CD4-positive, alpha-beta T cell treated with Interleukin-21 for 1 hour (primary cell): ENCODE measurements around the gene PRKAR2B.
"Not testable (repeated sequence)": the region's sequence is repeated elsewhere in the genome, so short reads cannot be mapped to it uniquely, and the experiment has no call there.

Experiments
- DNase-seq: peaks from one replicate; pipeline ENCODE4 v3.0.0-alpha.2; 2020

Gene PRKAR2B

GRCh38 chr7:107049480-107049879 lies 5.0 kb downstream of the PRKAR2B start:
- DNase-seq = no peak

DNA sequence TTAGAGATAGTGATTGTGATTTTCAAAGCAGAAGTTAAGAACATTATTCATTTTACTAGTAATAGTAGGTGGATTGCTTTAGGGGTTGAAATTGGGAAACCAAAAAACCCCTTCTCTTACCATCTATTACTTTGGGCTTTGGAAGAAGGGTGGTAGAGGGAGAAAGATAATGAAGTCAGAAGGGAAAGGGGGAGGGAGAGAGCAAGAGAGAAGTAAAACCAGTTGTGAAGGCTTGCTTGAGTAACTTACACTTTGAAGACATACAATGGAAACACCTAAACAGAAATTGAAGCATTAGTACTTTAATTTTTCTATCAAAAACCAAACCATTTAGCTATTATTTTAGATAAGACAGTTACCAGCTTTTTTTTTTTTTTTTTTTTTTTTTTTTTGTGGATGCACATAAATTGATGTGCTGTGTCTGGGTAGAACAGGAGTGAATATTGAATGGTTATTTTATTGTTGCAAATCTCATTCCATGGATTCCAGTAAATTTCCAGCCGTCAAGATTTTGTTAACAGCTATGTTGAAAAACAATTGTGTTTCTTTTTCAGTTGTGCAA lies 5.5 kb downstream of the PRKAR2B start:
- DNase-seq = no peak

- no peak for DNase-seq
Measured at GRCh38 chr7:107051376-107051775, 6.9 kb downstream of the PRKAR2B start.

DNA sequence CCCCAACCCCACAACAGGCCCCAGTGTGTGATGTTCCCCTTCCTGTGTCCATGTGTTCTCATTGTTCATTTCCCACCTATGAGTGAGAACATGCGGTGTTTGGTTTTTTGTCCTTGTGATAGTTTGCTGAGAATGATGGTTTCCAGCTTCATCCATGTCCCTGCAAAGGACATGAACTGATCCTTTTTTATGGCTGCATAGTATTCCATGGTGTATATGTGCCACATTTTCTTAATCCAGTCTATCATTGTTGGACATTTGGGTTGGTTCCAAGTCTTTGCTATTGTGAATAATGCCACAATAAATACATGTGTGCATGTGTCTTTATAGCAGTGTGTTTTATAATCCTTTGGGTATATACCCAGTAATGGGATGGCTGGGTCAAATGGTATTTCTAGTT lies 10.5 kb downstream of the PRKAR2B start:
- DNase-seq = not testable (repeated sequence)

- not testable (repeated sequence) for DNase-seq
Measured at GRCh38 chr7:107056058-107056457, 11.6 kb downstream of the PRKAR2B start.

DNA sequence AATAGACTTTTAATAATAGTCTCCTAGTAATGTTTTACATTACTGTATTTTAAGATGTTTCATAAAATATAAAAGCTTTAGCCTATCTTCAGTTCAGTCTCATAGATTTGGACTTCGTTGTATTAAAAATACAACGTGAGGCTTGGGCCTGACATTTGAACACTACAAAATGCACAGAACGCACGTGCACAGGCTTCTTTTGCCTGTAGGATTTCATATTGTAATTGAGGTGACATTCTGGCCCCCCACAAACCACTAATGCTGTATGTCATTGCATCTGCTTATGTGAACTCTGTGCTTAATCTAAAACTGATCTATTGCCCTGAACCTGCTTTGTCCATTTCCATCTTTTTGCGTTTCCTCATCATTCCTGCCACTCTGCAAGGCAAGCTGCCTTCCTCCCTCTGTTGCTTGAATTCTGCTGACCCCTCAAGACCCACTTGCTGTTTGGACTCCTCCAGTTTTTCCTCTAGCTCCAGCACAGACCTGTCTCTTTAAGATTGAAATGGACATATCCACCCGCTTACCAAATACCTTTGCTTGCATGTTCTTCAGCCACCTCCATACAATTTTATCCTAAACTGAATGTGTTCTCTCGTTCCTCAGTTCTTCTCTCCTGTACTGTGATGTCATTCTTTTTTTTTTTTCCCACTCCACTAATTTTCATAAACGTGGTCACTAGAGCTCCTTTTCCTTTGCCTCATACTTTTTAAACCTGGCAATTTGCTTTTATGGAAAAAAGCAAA lies 12.4 kb downstream of the PRKAR2B start:
- DNase-seq = no peak

DNA sequence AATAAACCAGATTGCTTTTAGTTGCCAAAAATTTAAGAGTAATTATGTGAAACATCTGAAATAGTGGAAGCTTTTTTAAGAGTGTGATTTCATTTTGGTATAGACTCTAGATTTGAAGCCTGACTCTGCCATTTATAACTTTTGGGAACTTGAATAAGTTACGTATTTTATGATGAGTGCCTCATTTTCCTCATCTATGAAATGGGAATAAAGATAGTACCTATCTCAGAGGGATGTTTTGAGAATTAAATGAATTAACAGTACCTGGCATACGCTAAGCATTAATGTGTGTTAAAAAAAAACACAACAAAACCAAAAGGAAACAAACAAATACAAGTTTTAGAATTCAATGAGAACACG lies 12.9 kb downstream of the PRKAR2B start:
- no peak for DNase-seq

DNA sequence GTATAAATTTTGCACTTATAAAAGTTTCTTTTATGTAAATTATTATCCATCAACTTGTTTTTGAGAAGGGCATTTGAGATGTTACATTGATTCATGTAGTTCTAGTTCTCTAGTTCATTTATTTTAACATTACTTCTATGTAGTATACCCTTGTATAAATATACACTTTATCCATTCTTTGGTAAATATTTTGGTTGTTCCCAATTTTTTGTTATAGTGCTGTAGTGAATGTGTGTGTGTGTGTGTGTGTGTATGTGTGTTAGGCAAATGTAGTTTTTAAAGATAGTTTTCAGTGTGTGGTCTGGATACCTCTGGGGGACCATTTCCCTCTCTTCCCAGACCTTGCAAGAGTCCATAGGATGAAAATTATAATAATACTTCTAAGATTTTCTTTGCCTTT lies 15.0 kb downstream of the PRKAR2B start:
- DNase-seq = no peak

DNA sequence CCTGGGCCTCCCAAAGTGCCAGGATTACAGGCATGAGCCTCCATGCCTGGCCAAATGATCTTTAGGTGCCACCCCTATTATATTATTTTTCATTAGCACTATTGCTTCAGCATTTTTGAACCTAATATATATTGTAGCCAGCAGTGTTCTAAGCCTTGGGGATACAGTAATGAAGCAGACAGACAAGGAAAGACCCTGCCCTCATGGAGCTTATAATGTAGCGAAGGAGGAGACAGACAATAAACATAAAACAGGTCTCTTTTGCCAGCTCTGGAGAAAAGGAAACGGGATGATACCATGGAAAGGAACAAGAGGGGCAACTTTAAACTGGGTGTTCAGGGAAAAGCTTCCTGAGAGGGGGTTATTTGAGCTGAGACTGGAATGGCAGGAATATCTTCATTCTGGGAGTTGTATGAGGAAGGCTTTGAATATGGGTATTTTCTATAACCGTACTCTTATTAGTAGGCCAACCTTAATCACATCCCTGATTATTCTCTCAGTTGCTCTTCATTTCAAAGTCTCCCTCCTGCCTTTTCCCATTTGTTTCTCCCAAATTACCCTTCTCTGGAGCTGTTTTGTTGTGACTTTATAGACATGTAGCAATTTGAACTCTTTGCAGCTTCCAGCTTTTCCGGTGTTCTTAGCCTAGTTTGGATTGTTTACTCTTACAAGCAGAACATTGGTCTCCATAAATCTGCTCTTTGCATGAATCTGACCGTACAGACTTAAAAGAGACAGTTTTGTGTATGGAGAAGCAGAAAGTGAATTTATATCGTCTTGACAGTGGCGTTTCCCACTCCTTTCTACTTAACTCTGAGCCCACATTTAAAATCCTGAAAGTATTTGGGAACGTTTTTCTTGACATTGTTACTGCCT lies 19.0 kb downstream of the PRKAR2B start:
- DNase-seq = no peak

DNA sequence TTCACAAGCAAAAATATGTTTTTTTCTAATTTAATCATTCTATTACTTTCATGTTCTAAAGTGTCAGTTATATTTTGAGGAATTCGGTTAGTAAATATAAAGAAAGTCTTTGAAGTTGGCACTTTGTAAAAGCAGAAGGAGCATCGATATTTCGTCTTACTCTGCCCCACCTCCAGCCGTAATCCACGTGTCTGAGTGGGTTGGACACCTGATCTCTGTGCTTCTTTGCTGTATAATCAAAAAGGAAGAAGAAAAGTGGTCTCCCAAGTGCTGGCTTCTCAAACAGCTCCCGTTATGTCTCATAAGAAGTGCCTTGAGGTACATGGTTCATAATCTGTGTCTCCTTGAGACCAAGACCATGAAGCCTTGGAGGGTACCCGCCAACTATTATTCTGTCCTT lies 19.8 kb downstream of the PRKAR2B start:
- DNase-seq = no peak

DNA sequence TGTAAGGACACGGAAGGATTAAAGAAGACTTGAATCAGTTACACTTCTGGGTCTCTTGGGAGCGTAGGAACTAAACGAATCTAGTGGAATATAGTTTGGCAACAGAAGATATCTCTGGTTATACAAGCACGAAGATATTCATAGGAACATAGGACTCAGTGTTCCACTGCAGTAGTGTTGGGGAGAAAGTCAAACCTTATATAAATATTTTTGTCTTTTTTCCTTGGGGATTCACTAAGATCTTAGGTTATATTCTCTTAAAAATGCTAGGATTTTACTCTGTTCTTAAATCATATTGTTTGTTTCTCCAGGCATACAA lies 21.4 kb downstream of the PRKAR2B start:
- no peak for DNase-seq

DNA sequence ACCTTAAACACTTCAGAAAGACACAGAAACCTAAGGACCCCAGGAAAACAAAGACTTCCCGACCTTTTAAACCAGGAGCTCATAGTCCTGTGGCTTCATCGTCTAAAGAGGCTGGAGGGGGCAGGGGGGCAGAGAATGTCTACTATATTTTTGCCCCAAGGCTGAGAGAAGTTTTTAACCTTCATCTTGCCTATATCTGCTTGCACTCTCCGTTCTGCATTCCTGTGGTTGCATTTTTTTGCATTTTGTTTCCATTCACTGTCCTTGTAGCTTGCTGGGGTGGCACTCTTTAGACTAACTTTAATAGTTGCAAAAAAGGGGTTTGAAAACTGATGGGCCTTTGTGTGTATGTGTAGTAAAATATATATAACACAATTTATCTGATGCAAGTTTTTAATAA lies 23.7 kb downstream of the PRKAR2B start:
- no peak for DNase-seq

GRCh38 chr7:107069457-107069856 lies 25.0 kb downstream of the PRKAR2B start:
- DNase-seq = no peak

GRCh38 chr7:107070710-107071109 lies 26.2 kb downstream of the PRKAR2B start:
- no peak for DNase-seq

GRCh38 chr7:107071129-107071528 lies 26.6 kb downstream of the PRKAR2B start:
- no peak for DNase-seq

GRCh38 chr7:107072133-107072532 lies 27.6 kb downstream of the PRKAR2B start:
- no peak for DNase-seq

DNA sequence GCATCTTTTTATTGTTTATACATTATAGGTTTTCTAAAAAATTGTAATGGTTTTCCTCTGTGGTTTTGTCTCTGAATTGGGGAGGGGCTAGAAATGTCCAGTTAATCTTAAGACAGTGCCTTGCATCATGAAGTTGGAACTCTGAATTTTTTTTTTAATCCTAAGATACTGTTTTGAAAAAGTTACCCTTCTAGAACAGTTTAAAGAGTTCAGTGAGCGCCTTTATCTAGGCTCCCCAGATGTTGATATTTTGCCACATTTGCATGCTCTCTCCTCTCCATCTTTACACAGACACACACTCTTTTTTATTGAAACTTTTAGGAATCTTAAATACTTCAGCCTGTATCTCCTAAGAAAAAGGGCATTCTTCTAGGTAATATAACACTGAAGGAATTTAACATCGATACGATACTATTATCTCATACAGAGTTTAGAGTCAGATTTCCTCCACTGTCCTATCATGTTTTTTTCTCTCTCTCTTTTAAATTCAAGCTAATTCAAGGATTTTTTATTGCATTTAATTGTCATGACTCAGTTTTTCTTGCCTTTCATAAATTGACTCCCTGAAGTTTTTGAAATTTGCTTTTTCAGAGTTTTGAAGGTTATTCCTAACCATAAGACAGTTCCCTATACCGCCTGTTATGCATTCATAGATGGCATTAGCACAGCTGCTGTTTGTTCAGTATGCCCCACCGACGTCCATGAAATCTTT lies 31.5 kb downstream of the PRKAR2B start:
- no peak for DNase-seq

DNA sequence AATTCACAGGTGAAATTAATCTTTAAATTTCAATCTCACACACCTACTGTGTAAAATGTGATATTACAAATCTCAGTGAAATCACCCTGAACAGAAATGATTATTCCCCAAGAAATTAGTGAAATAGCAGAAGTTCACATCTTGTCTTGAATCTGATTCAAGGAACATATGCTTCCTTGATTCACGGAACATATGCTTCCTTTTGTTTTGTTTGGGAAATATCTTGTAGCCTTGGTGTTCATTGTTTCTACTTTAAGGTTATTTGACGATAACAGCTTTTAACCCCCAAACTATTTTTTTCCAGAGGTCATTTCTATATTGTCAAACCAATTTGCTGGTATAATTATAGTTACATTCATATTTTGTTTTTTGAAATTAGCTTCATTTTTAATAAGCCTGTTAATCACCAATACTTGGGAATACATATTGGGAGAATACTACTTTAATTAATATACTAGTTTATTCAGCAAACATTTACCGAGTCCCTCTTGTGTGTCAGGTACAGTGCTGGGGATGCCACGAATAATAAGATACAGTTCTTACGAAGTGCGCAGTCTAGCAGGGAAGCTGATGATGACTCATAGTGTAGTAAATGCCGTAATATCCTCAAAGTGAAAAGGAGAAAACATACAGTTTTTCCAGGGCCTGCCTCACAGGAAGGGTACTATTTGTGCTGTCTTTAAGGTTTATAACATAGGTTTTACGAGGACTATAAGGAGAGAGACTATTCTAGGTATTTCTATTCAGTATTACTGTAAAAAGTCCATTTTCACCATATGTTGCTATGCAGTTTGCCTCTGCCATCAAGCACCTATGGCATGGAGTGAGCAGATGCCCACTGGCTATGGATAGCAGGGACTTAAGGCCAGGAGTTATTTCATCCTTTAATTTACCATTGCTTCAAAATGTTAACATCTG lies 32.5 kb downstream of the PRKAR2B start:
- DNase-seq = no peak

- DNase-seq = no peak
Measured at GRCh38 chr7:107077699-107078516, 33.4 kb downstream of the PRKAR2B start.

DNA sequence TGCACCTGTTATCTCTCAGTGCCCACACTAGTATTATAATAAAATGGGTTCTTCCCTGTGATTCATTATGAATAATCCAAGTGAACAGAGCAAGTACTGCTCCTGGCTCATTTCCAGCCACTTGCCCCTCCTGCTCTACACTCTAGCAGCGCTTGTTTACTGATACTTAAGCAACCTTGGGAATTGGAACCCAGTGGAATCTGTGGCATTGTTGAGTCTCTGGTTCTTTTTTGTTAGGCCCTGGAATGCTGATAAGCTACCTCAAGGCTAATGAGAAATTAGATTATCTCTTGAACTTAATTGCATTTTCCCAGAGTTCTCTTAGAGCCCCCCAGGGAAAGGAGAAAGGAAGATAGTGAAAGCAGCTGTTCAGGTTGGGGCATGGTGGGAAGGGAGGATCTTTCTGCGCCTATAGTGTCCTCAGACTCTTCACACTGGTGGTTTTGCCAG lies 34.0 kb downstream of the PRKAR2B start:
- DNase-seq = no peak

- DNase-seq = no peak
Measured at GRCh38 chr7:107079212-107079940, 34.9 kb downstream of the PRKAR2B start.
